K562 (cell line): ENCODE data around the gene RITA1. TPM values are rescaled to one million over a fixed set of nuclear protein-coding genes. Genes with fewer than 3 reads are reported as not detected.
A peak's percentile ranks its signal among the peaks of the same experiment; 100 is the strongest.

ENCODE experiments used
- ARID3A ChIP-seq: IDR thresholded peaks from 2 replicates; pipeline ENCODE4 v1.6.1; 2012; ENCODE audit warnings: low read depth, low read length, improper control_type of control experiment, borderline replicate concordance
- ATF4 ChIP-seq: fragments of 450-650 bp; formaldehyde crosslinking; IDR thresholded peaks from 2 replicates; pipeline ENCODE4 v1.4.0; 2022; ENCODE audit warnings: mild to moderate bottlenecking, moderate library complexity
- BDP1 ChIP-seq: IDR thresholded peaks from 3 replicates; pipeline ENCODE4 v1.6.1; 2011; ENCODE audit not compliant: insufficient read length, insufficient read depth
- CBFA2T3 ChIP-seq: fragments of 450-650 bp; IDR thresholded peaks from 2 replicates; pipeline ENCODE4 v1.6.1; 2017
- DMBX1 ChIP-seq: fragments of 250-450 bp; sonication (Bioruptor Pico); IDR thresholded peaks from 2 replicates; pipeline ENCODE4 v1.8.0; 2022; ENCODE audit warnings: inconsistent platforms, mild to moderate bottlenecking, moderate library complexity, borderline replicate concordance
- HMGN3 ChIP-seq: IDR thresholded peaks from 2 replicates; pipeline ENCODE4 v1.6.1; 2011; ENCODE audit warnings: borderline replicate concordance, low read depth, mild to moderate bottlenecking, mixed read lengths, low read length; ENCODE audit not compliant: insufficient read length; ENCODE audit errors: extremely low read depth
- KAT8 ChIP-seq: fragments of 450-650 bp; IDR thresholded peaks from 2 replicates; pipeline ENCODE4 v1.6.1; 2016; ENCODE audit warnings: low read depth, mild to moderate bottlenecking
- NFRKB ChIP-seq: fragments of 450-650 bp; IDR thresholded peaks from 2 replicates; pipeline ENCODE4 v1.6.1; 2016; ENCODE audit warnings: low read depth
- NKRF ChIP-seq: fragments of 450-650 bp; IDR thresholded peaks from 2 replicates; pipeline ENCODE4 v1.6.1; 2016; ENCODE audit warnings: borderline replicate concordance
- PHTF2 ChIP-seq: fragments of 250-450 bp; sonication (Bioruptor Pico); IDR thresholded peaks from 2 replicates; pipeline ENCODE4 v1.5.0; 2021; ENCODE audit warnings: mild to moderate bottlenecking
- PTTG1 ChIP-seq: fragments of 450-650 bp; IDR thresholded peaks from 2 replicates; pipeline ENCODE4 v1.6.1; 2016; ENCODE audit warnings: low read depth, mild to moderate bottlenecking, missing genetic modification characterization, missing compliant biosample characterization
- SFPQ ChIP-seq: fragments of 200-400 bp; formaldehyde crosslinking; IDR thresholded peaks from 2 replicates; pipeline ENCODE4 v1.6.1; 2017; ENCODE audit warnings: mild to moderate bottlenecking, low read depth, low read length, moderate library complexity
- TAF9B ChIP-seq: fragments of 450-650 bp; IDR thresholded peaks from 2 replicates; pipeline ENCODE4 v1.6.1; 2018; ENCODE audit warnings: mild to moderate bottlenecking; ENCODE audit not compliant: partially characterized antibody
- USF1 ChIP-seq: sonication (generic); formaldehyde crosslinking; IDR thresholded peaks from 2 replicates; pipeline ENCODE4 v1.9.0; 2022; ENCODE audit warnings: mild to moderate bottlenecking, missing genetic modification reagents
- VEZF1 ChIP-seq: fragments of 200-800 bp; sonication (Bioruptor generic); IDR thresholded peaks from 2 replicates; pipeline ENCODE4 v1.6.1; 2017; ENCODE audit warnings: missing genetic modification characterization, missing compliant biosample characterization
- XRCC3 ChIP-seq: fragments of 450-650 bp; IDR thresholded peaks from 2 replicates; pipeline ENCODE4 v1.6.1; 2017; ENCODE audit warnings: mild to moderate bottlenecking, moderate library complexity
- ZNF436 ChIP-seq: fragments of 250-450, 450-650 bp; sonication (Bioruptor Pico); formaldehyde crosslinking; IDR thresholded peaks from 2 replicates; pipeline ENCODE4 v1.7.0; 2020; ENCODE audit warnings: mild to moderate bottlenecking
- ZNF699 ChIP-seq: fragments of 250-450 bp; sonication (Bioruptor Pico); IDR thresholded peaks from 2 replicates; pipeline ENCODE4 v1.8.0; 2021; ENCODE audit warnings: mild to moderate bottlenecking, moderate library complexity; ENCODE audit not compliant: insufficient replicate concordance
- polyA plus RNA-seq, 8 experiments: library from polyadenylated mRNA; depleted of rRNA in 4 of 8; stranded (reverse) in 5 of 8; unstranded in 3 of 8; fragments of >200 nt; fragmentation: Nextera tagmentation in 2 of 8; fragmentation: Illumina TruSeq in 1 of 8; extraction: Ambion mirVana in 2 of 8; extraction: Trizol in 1 of 8; gene quantifications; 2 replicates each; pipeline versions ENCODE4 v1.2.1 to v1.2.3, GENCODE V29; 2011 to 2014; ENCODE audit warnings: inconsistent platforms in 1 of 8, missing spikeins in 1 of 8
- total RNA-seq, 7 experiments: library from RNA; depleted of rRNA in 6 of 7; stranded (reverse); fragments of >200 nt in 6 of 7; fragmentation: Illumina TruSeq in 2 of 7; extraction: Trizol in 2 of 7; gene quantifications; 2 replicates each; pipeline versions ENCODE4 v1.2.1 to v1.2.3, GENCODE V29; 2011 to 2021; ENCODE audit warnings: low replicate concordance in 1 of 7

RITA1 gene
- total and polyA plus RNA-seq, 9 of the 15 experiments (the other 6 are each of a cell fraction or from before 2014, with no cell fraction given) = 2.8 to 40.4 (median 18.0) TPM

- TF ChIP-seq ARID3A (no peak), PTTG1 (no peak), BDP1 (no peak), TAF9B (peak; percentile 96), CBFA2T3 (no peak), PHTF2 (CRISPR knock-in tag) (no peak), ZNF699 (no peak), XRCC3 (no peak), SFPQ (no peak), KAT8 (no peak), NKRF (peak; percentile 96; the same call in 1 of the 2 replicates), USF1 (peak; percentile 98), NFRKB (peak; percentile 90), HMGN3 (peak; percentile 83), VEZF1 (peak; percentile 64), DMBX1 (0 out of 2 replicates have a peak, but pooled peaks have one; percentile 0), ATF4 (CRISPR knock-in tag) (0 out of 2 replicates have a peak, but pooled peaks have one; percentile 33), ZNF436 (CRISPR knock-in tag) (no peak)
Observed at GRCh38 chr12:113185180-113186032, at the start of gene RITA1, which contains the start of gene DDX54 (continued).
